HG02870 (cell line): ENCODE results near the gene GRWD1.

Experiments
- ATAC-seq: cut with Tn5 transposase; IDR thresholded peaks from one replicate; pipeline ENCODE4 v1.9.1; 2021; ENCODE audit warnings: mild to moderate bottlenecking, moderate library complexity; ENCODE audit not compliant: unreplicated experiment

Gene GRWD1

DNA sequence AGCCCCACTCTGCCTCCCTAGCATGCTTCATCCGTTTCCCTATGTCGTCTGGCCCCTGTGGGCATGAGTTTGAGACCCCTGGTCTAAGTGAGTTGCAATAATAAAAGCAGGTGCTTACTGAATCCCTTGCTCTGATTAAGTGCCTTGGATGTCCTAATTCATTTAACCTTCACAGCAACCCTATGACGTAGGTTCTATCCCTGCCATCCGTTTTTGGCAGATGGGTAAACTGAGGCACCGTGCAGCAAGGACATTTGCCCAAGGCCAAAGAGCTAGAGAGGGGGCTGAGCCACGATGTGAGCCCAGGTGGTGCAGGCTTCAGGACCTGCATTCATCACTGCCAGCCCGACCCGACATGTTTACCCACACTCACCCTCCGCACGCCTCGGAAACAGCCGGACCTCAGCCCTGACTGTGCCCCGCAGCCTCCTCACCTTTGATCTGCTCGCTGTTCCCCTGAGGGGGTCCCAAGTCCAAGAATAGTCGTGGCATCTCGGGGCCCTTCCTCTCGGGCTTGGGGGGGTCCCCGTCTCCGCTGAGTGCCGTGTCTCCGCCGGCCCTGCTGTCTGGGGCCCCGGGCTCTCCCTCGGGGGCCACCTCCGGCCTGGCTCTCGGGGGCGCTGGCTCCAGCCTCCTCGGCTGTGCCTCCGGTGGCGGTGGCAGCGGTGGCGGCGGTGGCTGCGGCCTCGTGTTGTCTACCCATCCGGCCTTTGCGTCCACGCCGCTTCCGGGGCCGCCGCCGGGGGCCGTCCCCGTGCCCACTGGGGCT lies 51.4 kb downstream of the GRWD1 start:
- no peak for ATAC-seq

DNA sequence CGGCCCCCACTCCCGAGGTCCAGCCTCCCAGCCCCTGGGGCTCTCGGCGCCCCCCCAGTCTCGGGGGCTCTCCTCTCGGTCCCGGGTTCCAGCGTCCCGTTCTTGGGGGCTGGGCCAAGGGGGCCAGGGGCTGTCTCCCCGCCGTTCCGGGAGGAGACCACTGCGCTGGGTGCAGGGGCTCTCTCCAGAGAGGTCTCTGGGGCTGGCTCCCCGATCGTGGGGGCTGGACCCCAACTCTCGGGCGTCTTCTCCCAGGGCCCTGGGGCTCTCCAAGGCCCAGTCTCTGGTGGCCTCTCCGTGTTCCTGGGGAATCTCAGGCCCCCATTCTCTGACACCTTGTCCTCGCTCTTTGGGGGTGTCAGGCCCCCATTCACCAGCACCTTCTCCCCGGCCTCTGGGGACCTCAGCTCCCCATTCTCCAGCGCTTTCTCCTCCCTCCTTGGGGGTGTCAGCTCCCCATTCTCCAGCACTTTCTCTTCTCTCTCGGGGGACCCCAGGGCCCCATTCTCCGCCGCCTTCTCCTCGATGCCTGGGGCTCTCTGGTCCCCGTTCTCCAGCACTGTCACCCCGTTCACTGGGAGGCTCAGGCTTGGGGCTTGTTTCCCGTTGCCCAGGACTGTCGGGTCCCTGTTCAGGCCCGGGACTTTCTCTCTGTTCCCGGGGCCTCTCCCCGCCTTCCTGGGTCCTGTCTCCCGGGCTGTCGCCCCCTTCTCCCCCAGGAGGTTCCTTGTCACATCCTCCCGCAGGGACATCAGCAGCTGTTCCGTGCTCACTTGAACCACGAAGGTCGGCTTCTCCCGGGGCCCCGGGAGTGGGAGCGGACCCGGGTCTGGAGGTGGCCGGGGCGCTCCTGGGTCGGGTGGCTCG lies 52.2 kb downstream of the GRWD1 start:
- no peak for ATAC-seq

DNA sequence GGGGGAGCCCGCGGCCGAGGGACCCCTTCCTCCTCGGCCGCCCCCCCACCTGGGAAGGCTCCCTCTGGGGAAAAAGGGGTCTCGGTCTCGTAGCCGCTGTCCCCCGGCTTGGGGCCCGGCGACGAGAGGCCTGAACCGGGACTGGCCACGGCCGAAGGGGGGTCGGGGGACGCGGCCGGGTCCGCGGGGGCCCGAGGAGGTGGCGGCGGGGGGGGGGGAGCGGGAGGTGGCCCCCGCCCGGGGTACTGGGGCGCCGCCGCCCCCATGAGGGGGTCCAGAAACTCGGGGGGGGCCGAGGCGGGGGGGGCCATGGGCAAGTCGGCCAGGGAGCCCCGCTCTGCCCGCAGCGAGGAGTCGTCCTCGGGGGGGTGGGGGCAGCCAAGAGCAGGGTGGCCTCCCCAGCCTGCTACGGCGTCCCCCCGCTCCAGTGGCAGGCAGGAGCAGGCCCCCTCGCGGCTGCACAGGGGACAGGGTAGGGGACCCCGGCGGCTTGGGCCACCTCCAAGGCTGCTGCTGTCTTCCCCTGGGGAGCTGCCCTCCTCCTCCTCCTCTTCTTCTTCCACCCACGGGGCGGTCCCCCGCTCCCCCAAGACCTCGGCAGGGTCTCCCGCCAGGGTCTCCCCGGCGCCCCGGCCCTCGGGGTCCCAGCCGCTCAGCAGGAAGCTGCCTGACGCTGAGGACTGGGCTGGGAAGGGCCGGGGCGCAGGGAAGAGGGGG lies 53.0 kb downstream of the GRWD1 start:
- ATAC-seq = no peak

DNA sequence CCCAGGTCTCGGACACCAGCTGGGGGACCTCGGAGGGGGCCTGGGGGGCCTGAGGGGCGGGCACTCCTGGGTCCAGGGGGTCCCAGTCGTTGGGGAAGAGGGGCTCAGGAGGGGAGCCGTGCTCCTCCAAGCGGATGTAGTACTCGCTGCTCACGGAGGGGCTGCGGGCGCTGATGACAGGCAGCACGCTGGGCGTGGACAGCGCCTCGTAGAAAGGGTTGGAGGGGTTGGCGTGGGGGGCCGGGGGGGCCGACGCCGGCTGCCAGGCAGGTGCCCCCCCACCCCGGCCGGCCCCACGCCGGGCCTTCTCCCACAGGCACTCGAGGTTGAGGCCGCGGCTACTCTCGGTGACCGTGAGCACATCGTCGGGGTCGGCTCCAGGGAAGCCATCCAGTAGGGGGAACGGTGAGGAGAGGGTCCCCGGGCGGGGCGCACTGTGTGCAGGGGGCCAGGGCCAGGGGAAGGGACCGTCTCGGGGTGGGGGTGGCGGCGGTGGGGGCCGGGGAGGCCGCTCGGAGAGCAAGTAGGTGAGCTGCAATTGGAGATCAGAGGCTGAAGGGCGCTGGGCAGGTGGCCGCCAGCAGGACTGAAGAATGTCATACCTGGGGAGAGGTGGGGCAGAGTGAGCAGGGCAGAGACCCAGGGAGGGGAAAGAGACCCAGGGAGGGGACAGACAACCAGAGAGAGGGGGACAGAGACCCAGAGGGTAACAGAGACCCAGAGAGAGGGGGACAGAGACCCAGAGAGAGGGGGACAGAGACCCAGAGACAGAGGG lies 53.7 kb downstream of the GRWD1 start:
- ATAC-seq = no peak

DNA sequence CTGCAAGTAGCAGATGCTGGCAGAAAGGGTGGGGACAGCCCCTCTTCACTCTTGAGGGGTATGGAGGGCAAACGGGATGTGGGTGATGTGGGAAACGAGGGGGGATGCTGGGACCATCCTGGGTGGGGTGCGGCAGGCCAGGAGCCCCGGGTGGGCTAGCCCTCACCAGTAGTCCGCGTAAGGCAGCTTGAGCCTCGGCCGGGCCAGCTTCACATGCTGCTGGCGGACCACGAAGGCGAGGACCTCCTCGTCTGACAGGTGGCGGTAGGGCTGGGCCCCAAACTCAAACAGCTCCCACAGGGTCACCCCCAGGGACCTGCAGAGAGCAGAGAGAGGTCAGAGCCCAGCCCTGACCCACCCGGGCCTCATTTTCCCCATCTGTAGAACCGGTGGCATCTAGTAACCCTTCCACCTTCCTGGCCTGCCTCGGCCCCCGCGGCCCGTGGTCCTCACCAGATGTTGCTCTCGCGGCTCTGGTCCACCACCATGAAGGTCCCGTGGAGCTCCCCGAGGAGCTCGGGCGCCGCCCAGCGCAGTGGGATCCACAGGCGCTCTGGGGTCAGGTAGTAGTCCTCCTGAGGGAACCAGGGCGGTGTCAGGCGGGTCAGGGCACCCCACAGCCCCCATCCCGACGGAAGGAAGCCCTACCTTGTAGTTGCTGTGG lies 55.2 kb downstream of the GRWD1 start:
- ATAC-seq = no peak

GRCh38 chr19:48501494-48502349 lies 55.9 kb downstream of the GRWD1 start:
- no peak for ATAC-seq

DNA sequence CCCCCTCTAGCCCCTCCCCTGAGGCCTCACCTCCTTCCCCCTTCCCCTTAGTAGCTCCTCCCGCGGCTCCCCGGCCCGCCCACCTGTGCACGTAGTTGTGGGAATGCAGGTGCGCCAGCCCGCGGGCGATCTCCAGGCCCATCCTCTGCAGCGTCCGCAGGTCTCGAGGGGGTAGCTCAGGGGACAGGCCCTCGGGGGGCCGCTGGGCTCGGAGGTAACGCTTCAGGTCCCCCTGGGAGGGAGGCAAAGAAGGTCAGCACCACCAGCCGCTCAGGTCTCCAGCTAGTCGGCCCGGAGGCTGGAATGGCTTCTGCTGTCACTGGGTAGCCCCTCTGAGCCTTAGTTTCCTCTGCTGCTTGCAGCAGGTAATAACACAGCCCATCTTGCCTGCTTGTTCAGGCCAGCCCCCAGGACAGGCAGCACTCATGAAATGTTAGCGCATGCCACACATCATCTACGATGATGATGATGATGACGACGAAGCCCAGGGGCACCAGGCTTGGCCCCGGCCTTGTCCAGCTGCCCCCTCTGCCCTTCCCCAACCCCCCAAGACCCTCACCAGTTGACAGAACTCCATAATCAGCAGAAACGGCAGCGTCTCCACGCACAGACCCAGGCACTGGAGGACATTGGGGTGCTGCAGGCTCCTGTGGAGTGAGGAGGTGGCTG lies 56.7 kb downstream of the GRWD1 start:
- no peak for ATAC-seq

GRCh38 chr19:48506138-48506733 lies 60.5 kb downstream of the GRWD1 start:
- ATAC-seq = no peak
